NCI-H82 treated with DMSO at 0.1 percent for 48 hours (cell line): ENCODE measurements around the gene GDF15.
"Not testable (repeated sequence)": the region's sequence is repeated elsewhere in the genome, so short reads cannot be mapped to it uniquely, and the experiment has no call there.

Source experiments
- DNase-seq: peaks from one replicate; lab custom pipeline; 2025; ENCODE audit not compliant: unreplicated experiment; lab: John Stamatoyannopoulos, UW

GDF15 gene

DNA sequence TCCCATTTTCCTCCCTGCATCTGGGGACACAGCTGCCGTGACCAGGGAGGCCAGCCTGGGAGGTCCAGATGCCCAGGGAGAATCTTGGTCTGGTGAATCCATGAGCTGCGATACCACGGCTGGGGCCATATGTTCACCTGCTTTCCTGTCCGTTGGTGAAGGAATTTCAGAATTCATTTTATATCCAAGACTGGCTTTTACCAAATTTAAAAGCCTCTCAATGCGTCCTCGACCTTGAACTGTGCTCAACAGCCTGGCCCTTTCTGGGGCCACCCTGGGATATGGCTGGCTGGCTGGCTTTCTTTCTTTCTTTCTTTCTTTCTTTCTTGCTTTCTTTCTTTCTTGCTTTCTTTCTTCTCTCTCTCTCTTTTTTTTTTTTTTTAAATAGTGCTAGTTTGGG lies 22.2 kb upstream of the GDF15 start:
- DNase-seq: no peak

DNA sequence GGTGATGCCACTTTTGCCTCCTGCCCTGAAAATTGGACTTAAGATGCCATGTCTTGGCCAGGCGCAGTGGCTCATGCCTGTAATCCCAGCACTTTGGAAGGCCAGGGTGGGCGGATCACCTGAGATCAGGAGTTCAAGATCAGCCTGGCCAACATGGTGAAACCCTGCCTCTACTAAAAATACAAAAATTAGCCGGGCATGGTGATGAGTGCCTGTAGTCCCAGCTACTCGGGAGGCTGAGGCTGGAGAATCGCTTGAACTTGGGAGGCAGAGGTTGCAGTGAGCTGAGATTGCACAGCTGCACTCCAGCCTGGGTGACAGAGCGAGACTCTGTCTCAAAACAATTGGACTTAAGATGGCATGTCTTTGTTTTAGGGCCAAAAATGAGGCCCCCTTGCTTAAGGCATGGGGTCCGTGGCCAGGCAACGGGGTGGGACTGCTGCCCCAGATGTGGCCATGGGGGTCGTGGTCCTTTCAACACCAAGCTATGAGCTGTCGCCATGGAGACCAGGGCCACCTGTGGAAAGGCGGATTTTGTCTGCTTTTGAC lies 21.6 kb upstream of the GDF15 start:
- not testable (repeated sequence) for DNase-seq

DNA sequence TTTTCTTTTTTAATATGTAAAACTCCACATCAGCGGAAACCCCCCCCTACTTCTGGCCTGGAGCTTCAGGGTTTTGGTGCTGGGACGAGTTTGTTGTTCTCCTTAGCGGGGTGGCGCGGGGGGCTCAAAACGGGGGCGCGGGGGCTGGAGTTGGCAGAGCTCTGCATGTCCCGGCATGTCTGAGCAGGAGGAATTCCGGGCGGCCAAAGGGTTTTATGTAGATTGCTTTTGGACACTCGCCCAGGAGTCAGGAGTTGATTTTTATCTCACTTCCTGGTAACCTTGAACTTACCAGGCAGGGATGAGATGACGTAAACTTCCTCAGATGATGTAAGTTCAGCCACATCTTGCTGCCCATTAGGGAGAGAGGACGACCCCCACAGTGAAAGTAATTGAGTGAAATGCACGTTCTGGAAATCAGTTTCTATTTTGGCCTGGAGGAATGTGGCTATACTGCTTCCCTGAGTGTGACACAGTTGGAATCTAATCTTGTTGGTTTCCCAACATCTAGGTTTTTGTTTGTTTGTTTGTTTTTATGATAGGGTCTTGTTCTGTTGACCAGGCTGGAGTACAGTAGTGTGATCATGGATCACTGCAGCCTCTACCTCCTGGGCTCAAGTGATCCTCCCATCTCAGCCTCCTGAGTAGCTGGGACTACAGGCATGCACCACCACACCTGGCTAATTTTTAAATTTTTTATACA lies 21.0 kb upstream of the GDF15 start:
- DNase-seq: no peak

DNA sequence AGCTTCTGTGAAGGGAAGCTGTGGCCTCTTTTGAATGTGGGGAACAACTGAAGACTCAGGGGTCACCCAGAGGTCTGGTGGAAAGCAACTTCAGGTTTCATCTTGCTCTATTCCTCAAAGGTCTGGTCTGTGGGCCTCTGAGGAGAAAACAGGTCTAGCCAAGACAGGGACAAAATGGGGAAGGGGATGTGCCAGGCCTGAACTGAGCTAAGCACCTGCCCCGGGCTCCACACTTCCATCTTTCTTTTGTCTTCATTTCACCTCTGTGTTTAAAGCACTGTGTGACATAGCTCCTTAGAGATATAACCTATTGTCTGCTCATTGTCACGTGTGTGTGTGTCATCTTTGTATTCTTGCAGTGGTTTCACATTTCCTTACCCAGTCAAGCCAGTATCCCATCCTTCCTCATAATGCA lies 19.9 kb upstream of the GDF15 start:
- no peak for DNase-seq

DNA sequence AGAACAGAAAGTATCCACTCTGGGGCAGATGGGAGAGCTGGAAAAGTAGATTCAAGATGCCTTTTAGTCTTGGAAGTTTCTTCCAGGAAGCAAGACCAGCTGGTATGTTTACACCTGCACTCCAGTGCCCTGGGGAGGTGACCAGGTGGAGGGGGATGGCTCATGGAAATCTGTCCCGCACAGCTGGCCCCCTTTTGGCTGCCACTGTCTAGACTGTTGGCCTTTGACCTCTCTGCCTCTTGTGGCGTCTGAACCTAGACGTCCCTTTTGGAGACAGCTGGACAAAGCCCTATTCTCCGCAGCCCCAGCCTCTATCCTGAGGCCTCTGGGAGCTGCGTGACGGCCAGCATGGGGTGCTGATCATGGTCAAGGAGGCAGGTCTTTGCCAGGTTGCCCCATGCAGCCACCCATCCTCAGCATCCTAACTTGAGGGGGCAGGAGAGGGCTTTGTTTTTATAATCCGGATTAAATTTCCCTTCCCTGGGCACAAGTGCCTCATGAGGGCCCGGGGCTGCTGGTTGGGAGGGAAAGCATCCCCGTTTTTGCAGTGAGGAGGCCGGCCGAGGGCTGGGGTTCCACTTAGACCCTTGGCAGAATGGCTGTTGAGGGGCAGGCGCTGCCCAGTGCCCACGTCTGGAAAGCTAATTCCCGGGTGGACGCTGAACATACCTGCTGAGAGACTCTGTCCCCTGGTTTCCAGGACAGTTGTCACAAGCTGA lies 17.3 kb upstream of the GDF15 start:
- DNase-seq: no peak

DNA sequence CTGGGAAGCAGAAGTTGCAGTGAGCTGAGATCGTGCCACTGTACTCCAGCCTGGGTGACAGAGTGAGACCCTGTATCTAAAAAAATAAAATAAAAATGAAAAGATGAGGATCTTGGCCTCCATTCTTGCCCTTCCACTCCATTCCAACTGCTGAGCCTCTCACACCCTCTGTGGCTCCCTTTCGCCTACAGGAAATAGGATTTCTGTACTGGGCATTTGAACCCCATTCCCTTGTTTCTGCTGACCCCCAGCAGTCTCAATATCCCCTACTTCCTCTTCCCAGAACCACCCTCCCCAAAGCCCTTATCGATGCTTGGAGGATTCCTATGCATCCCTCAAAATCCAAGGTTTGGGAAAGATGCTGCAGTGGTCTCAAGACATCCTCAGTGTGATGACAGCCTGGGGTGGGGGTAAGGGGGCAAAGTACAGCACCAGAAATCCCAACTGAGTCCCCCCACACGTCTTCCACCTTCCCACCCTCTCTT lies 12.5 kb upstream of the GDF15 start:
- DNase-seq: no peak

DNA sequence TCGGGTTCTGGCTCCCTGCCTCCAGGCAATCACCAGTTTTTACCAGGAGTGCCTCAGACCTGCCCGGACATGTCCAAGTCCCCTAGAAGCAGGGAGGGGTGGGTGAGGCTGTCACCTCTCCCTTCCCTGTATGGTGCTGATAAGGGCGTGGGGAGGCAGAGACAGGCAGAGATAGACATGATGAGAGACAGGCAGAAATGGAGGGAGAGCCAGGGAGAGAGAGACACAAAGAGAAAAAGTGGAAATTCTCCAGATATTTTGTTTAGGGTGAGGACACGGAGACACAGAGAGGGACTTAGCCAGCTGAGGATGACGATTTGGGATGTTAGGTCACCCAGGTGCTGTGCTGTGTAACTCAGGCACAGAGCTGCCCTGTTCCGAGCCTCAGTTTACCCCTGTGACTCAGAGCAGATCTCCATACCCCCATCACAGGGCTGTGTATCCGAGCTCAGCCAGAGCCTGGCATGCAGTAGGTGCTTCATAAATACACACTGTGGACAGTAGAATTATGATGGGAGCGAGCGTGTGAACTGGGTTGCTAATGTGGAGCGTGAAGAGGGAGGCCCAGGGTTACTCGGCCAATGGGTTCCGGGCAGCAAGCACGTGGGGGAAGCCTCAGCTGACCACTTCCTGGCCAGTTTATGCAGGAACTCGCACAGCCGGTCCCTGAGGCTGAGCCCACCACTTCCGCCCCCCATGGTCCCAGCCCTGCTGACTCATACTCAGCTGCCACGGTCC lies 11.9 kb upstream of the GDF15 start:
- no peak for DNase-seq

DNA sequence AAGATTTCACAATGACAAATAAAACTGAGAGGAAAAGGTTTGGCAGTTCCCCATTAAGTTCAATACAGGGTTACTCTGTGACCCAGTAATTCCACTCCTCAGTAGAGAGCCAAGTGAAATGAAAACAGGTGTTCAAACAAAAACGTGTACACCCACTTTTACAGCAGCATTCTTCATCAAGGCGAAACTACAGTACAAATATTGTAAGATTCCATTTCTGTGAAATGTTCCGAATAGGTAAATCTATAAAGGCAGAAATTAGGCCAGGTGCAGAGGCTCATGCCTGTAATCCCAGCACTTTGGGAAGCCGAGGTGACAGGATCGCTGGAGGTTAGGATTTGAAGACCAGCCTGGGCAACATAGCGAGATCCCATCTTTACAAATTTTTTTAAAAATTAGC lies 8.9 kb upstream of the GDF15 start:
- no peak for DNase-seq

DNA sequence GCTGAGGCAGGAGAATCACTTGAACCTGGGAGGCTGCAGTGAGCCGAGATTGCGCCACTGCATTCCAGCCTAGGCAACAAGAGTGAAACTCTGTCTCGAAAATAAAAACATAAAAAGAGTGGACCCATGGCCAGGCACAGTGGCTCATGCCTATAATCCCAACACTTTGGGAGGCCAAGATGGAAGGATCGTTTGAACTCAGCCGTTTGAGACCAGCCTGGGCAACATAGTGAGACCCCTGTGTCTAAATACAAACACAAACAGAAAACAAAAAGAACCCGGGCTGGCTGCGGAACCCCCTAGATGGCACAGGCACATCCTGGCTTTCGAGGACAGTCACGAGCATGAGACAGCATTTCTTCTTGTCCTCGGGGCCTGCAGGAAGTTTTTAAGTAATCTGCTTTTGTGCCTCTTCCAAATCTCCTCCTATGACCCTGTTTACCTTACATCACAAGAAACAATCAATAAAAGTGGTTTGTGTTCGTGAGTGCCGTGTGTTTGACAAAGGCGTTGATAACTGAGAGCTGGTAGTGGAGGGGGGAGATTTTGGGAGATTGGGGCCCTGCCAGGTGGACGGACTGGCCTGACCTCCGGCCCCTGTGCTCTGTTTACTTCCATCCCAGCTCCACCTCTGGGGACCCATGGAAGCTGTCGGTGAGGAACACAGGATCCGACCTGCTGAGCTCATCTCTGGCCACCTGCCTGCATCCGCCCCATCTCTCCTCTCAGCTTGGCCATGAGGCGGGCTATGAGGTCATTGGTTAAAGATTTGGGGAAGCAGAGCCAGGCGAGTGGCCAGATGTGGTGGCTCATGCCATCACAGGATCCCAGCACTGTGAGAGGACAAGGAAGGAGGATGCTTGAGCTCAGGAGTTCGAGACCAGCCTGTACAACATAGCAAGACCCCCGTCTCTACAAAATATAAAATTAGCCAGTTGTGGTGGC lies 5.9 kb upstream of the GDF15 start:
- no peak for DNase-seq

DNA sequence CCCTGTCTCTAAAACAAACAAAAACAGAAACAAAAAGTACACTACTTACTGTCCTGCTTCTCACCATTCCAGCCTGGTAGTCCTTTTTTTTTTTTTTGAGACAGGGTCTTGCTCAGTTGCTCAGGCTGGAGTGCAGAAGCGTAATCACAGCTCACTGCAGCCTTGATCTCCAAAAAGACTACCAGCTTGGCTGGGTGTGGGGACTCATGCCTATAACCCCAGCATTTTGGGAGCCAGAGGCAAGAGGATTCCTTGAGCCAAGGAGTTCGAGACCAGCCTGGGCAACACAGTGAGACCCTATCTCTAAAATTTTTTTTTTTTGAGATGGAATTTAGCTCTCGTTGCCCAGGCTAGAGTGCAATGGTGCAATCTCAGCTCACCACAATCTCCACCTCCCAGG lies 5.1 kb upstream of the GDF15 start:
- no peak for DNase-seq

DNA sequence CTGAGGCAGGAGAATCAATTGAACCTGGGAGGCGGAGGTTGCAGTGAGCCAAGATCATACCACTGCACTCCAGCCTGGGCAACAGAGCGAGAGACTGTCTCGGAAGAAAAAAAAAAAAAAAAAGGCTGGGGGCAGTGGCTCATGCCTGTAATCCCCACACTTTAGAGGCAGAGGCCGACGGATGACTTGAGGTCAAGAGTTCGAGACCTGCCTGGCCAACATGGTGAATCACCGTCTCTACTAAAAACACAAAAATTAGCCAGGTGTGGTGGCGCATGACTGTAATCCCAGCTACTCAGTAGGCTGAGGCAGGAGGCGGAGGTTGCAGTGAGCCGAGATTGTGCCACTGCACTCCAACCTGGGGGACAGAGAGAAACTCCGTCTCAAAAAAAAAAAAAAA lies 2.3 kb upstream of the GDF15 start:
- not testable (repeated sequence) for DNase-seq

DNA sequence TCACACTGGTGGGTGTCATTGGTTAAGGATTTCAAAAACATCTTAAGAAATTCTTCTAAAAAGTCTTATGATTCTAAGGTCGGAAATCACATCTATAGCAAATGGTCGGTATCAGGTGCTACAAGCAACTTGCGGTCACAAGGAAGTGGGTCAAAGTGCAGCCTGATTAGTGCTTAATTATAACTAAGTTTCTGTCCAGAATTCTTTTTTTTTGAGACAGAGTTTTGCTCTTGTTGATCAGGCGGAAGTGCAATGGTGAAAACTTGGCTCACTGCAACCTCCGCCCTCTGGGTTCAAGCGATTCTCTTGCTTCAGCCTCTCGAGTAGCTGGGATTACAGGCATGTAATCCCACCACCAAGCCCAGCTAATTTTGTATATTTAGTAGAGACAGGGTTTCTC lies 1.2 kb upstream of the GDF15 start:
- DNase-seq: no peak

DNA sequence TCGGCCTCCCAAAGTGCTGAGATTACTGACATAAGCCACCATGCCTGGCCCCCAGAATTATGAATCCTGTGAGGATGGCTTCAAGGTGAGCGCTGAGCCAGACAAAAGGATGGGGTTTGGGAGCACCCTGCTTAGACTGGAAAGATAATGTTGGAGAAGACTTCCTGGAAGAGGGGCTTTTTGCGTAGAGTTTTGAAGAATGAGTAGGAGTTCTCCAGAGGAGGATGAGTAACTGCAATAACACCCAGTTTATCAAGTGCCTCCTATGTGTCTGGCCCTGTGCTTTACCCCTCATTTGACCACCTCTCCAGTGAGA lies 641 bp upstream of the GDF15 start:
- no peak for DNase-seq

DNA sequence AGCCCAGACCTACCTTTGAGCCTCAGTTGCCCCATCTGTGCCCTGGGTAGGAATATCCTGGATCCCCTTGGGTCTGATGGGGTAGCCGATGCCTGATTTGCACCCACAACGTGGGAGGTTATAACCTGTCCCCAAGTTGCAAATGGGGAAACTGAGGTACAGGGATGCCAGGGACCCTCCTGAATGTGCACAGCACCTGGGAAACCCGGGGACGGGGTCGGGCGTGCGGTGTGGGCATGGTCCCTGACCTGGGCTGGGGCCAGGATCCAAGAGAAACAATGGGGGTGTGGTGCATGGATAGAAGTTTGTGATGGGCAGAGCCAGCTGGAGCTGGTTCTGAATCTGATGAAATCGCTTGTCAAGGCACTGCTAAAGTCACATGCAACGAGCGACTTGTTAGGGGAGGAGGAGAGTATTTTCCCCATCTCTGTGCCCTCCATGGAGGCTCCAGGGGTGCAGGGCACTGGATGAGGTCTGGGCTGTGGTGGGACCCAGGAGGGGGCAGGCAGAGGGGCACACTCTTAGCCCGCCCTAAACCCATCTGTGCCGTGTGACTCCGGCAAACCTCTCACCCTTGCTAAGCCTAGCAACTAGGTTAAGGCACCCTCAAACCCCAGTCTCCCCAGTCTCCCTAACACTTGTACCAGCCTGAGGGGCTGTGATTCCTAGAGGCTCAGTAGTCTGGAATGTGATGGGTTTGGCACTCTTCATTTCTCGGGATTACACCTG lies 749 bp downstream of the GDF15 start:
- no peak for DNase-seq

DNA sequence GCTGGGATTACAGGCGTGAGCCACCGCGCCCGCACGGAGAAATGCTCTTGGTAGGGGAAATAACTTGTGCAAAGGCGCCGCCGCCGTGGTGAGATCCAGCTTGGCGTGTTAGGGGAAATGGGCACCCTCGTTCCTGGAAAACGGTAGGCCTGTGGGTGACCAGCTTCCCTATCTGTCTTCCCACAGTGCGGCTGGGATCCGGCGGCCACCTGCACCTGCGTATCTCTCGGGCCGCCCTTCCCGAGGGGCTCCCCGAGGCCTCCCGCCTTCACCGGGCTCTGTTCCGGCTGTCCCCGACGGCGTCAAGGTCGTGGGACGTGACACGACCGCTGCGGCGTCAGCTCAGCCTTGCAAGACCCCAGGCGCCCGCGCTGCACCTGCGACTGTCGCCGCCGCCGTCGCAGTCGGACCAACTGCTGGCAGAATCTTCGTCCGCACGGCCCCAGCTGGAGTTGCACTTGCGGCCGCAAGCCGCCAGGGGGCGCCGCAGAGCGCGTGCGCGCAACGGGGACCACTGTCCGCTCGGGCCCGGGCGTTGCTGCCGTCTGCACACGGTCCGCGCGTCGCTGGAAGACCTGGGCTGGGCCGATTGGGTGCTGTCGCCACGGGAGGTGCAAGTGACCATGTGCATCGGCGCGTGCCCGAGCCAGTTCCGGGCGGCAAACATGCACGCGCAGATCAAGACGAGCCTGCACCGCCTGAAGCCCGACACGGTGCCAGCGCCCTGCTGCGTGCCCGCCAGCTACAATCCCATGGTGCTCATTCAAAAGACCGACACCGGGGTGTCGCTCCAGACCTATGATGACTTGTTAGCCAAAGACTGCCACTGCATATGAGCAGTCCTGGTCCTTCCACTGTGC lies 2.4 kb downstream of the GDF15 start:
- peak; percentile 62 for DNase-seq

DNA sequence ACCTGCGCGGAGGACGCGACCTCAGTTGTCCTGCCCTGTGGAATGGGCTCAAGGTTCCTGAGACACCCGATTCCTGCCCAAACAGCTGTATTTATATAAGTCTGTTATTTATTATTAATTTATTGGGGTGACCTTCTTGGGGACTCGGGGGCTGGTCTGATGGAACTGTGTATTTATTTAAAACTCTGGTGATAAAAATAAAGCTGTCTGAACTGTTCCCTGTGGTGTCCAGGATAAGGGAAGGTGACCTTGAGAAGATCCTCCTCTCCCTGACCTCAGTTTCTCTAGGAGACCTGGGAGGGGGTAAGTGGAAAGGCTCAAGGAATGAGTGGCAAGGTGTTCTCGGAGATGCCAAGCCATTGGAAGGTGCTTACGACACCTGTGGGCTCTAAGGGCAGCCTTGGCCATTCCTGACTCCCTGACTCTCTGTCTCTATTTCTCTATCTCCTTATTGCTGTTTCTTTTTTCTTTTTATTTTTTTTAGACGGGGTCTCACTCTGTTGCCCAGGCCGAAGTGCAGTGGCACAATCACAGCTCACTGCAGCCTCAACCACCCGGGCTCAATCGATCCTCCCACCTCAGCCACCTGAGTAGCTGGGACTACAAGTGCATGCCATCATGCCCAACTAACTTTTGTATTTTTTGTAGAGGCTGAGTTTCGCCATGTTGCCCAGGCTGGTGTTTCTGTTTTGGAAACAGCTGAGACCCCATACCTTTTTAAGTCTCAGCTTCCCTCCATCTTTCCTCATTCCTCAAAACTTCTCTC lies 3.2 kb downstream of the GDF15 start:
- no peak for DNase-seq

DNA sequence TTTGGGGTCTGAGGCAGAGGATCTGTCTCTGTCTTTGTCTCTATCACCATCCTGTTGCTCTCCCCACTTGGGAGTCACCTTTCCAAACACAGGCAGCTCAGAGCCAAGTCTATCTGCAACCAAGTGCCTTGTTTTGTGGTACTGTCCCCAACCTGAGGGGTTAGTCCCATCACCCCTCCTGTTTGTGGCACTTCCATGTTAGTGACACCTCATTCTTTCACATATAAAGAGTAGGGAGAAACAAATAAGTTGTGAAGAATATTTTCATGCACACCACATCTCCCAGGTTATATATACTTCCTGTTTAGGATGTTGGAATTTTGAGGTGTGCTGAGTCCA lies 3.7 kb downstream of the GDF15 start:
- no peak for DNase-seq

DNA sequence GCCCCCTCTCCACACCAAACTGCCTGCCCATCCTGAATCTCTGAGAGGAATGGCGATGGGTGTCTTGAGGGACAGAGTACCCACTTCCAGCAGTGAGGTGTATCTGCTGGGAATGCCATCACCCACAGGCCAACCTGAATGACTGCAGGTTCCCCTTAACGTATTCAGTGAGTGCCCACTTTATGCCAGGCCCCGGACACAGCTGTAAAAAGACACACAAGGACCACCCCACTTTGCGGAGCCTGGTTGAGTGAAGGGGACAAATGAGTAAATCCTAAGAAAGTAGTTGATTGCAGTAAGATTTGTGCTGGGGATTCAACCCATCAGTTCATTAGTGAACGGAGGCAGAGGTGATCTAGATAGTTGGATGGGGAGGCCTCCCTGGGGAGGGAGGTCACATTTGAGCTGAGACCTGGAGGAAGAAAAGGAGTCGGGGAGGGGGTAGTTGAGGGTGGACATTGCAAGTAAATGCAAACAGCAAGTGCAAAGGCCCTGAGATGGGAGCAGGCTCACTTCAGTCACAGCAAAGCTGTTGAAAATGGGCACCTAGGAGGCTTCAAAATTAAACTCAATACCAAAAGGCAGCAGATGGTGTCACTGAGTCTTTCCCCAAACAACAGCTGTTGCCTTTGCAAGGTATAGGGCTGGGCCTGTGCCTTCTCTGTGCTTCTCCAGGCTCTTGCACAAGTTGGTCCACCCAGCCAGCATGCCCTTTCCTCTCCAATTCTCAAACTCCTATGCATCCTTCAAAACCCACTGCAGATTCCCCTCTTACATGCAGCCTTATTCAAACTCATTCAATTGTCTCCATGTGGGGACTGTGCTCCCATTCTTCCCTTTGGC lies 4.3 kb downstream of the GDF15 start:
- peak; percentile 74 for DNase-seq
